Activated CD4-positive, CD25-positive, alpha-beta regulatory T cell treated with anti-CD3 and anti-CD28 coated beads, Interleukin-2, amount 50 U/mL, for 72 hours (primary cell): ENCODE data around the gene CEP112.
"Not testable (repeated sequence)": the region's sequence is repeated elsewhere in the genome, so short reads cannot be mapped to it uniquely, and the experiment has no call there.

Experiments
- DNase-seq: peaks from one replicate; pipeline ENCODE4 v3.0.0; 2021

The CEP112 gene

DNA sequence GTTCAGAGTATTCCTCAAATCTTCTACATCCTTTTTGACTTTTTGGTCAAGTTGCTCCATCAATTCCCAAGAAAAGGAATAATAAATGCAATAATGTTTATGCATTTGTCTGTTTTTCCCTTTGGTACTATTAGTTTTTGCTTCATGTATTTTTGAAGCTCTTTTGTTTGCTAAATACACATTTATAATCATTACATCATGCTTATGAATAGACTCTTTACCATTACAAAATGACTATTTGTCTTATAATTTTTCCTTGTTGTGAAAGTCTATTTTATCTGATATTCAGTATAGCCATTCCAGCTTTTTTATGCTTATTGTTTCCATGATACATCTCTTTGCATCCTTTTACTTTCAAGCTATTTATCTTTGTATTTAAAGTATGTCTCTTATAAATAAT is 41.2 kb downstream of the CEP112 start:
- DNase-seq = no peak

DNA sequence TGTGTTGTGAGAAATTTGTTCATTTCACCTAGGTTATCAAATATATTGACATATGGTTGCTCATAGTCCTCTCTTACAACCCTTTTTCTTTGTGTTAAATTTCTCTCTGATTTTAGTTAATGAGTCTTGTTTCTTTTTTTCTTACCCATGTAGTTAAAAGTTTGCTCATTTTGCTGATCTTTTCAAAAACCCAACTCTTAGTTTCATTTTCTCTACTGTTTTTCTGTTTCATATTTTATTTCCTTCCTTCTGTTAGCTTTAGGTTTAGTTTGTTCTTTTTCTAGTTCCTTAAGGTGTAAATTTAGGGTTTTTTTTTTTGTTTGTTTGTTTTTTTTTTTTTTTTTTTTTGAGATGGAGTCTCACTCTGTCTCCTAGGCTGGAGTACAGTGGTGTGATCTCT is 42.4 kb downstream of the CEP112 start:
- no peak for DNase-seq

DNA sequence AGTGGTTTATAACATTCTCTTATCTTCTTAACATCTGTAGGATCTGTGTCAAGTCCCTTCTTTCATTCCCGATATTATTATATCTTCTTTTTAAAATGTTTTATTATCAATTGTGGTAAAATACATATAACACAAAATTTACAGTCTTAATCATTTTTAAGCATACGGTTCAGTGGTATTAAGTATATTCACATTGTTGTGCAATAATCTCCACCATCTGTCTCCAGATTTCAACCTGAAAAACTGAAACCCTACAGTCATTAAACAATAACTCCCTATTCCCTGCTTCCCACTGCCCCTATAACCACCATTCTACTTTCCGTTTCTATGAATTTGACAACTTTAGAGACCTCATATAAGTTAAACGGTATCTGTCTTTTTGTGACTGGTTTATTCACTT is 45.5 kb downstream of the CEP112 start:
- no peak for DNase-seq

DNA sequence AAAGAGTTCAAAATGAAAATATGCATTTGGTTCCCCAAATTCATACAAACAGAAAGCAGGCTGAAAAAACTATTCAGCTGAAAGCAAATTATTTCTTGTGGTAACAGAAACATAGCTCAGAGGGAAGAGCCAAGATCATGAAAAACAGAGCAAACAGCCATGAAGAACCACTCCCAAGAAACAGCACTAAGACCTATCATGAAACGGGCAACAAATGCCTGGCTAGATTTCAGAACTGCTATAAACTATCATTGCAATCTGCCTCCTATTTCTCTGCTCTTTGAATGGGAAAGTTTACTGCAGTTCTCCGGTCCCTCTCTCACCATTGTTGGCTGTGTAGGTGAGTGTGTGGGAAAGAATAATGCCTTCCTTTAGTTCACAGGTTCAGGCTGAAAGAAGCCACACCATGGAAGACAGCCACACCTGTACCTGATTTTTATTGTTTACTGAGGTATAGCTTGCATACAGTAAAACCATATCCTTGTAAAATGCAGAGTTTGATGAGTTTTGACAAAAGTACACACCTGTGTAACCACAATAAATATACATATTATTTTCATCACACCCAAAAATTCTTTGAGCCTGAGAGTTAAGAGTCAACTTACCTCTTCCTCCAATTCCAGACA is 48.2 kb downstream of the CEP112 start:
- DNase-seq = no peak

DNA sequence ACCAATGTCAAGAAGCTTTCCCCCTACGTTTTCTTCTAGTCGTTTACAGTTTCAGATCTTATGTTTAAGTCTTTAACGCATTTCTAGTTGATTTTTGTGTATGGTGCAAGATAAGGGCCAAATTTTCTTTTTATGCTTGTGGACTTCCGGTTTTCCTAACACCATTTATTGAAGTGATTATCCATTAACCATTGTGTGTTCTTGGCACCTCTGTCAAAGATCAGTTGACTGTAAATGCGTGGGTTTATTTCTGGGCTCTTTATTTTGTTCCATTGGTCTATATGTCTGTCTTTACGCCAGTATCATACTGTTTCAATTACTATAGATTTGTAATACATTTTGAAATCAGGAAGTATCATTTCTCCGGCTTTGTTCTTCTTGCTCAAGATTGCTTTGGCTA is 49.5 kb downstream of the CEP112 start:
- DNase-seq = no peak

DNA sequence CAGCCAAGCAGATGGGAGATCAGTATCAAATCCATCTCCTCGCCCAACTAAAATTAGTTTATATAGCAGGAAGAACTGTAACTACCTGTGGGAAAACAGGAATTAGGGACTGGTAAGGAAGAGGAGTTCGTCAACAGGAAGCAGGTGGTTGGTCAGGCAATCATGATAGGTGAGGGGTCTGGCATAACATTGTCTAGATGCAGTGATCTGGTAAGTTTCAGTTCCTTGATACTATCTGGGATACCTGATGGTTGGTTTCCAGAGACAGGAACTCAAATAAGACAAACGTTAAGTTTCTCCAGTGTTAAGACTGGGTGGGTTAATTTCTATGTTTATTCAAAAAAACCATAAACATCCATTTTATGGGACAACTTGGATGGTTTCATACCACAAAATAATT is 53.8 kb downstream of the CEP112 start:
- no peak for DNase-seq

DNA sequence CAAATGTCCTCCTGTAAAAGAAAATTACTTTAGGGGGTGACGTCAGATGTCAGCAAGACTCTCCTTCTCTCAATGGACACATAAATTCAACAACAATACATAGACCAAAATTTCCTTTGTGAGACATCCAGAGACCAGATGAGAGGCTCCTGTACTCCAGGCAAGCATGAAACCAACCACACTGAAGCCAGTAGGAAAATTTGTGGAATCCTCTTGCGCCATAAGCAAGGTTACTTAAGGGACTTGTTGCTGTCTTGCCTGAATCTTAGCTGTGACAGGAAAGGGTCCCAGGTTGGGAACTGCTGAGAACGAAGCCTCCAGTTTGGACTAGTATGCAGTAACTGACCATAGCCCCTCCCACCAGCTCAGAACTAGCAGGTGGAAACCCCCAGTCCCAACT is 56.0 kb downstream of the CEP112 start:
- no peak for DNase-seq

DNA sequence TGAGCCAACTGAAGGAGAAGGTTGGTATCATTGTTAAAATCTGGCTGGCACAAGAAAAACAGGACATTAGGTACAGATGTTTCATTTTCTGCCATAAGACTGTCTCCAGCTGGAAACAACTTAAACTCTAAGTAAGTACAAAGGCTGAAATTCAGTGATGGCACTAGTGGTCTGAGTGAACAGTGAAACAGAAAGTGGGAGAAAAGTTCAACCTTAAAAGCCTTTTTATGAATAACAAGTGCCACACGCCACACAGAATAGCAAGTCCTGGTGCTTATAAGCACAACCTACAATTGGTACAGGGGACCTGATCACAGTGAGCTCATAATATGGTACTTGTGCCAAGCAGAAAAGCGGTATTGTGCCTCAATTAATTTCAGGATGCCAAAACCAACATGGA is 56.7 kb downstream of the CEP112 start:
- DNase-seq = no peak

DNA sequence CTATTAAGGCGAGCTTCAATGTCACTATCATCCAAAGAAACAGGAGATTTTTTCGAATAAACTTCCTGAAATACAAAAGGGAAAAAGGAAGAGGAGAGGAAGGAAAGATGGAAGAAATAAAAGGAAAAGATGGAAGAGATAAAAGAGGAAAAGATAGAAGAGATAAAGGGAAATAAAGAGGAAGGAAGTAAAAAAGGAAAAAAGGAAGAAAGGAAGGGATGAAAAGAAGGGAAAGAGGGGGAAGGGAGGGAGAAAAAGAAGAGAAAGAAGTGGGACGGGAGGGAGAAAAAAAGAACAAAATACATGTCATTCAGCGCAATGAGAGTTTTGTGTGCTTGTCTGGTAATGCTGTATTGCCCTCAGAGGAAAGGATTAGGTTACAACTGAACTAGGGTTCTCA is 62.2 kb downstream of the CEP112 start:
- DNase-seq = no peak

DNA sequence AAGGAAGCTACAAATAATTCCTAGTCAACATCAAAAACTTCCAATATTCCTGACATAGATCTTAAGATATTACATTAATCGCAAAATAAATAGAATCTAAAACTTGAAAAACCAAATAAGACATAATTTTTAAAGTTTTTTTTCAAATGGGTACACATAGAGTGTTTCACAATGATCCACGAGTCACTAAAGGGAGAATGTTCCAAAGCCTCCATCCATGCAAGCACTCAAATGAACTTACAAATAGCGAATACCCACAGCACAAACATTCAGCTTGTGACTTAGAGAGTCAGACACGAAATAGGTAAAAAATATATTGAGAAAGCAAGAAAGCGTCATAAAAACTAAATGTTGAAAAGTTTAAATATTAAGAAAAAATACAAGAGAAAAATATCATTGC is 65.7 kb downstream of the CEP112 start:
- no peak for DNase-seq

DNA sequence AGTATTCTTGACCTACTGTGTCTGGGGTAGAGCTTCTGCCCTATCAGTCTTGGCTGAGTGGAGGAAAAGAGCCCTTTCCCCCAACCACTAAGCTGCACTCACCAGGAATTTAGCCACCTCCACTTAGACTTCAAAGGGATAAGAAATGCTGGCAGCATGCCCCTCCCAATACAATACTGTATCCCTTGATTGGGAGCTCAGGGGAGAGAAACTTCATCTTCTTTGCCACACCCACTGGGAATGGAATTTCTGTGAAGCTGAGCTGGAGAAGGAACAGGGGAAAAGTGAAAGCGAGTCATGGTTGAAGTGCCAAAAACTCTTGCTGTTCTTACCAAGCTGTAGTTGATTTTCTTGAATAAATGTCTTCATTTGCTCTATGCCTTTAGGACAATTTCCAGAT is 68.8 kb downstream of the CEP112 start:
- DNase-seq = no peak

DNA sequence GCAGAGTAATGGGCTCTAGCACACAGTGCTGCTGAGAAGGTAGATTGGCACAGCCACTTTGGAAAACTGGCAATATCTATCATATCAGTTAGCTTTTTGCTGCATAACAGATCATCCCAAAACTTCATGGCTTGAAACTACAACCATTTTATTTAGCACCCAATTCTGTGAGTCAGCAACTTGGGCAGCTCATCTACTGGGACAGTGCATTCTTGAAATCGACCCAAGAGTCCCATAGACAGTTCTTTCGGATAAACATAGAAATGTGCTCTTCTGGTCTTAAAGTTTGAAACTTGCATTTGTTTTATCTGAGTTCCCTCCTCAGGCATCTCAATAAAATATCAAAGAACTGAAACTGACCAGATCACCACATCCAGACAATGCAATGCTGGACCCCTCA is 76.7 kb downstream of the CEP112 start:
- DNase-seq = no peak

DNA sequence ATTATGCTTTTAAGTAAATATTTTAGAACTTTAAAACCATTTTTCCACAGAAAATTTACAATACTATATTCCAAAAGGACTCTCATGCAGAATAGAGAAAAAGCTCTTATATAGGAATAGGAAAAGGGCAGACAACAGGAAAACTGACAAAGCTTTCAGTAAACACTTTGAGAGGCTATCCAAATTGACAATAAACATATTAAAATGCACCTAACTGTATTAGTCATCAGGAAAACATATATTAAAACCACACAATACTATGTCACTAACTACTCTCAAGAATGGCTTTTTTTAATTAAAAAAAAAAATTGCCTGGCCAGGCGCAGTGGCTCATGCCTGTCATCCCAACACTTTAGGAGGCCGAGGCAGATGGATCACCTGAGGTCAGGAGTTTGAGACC is 77.3 kb downstream of the CEP112 start:
- no peak for DNase-seq

DNA sequence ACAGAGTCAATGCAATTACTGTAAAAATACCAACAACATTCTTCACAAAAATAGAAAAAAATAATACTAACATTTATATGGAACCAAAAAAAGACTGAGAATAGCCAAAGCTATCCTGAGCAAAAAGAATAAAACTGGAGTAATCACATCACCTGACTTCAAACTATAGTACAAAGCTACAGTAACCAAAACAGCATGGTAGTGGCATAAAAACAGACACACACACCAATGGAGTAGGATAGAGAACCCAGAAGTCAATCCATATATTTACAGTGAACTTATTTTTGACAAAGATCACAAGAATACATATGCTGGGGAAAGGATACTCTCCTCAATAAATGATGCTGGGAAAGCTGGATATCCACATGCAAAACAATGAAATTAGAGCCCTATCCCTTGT is 84.2 kb downstream of the CEP112 start:
- DNase-seq = no peak

DNA sequence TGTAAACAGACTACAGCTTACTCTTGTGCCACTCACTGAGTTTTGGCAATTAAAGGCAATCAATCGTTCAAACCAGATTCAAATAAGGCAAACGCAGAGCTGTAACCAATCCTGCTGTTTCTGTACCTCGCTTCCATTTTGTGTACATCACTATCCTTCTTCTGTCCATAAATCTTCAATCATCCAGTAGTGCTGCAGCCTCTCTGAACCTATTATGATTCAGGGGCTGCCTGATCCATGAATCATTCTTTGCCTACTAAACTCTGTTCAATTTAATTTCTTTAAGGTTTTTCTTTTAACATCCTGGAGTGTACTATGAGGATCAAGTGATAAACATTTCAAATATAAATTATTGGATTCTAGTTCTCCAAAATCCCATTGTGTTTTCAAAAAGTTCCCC is 93.9 kb downstream of the CEP112 start:
- no peak for DNase-seq

DNA sequence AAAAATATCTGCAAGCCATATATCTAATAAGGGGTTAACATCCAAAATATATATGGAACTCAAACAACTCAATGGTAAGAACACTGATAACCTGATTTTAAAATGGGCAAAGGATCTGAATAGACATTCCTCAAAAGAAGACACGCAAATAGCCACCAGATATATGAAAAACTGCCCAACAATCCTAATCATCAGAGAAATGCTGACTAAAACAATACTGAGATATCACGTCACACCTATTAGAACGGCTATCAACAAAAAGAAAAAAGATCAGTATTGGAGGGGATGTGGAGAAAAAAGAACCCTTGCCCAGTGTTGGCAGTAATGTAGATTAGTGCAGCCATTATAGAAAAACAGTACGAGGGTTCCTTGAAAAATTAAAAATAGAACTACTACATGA is 97.2 kb downstream of the CEP112 start:
- no peak for DNase-seq

DNA sequence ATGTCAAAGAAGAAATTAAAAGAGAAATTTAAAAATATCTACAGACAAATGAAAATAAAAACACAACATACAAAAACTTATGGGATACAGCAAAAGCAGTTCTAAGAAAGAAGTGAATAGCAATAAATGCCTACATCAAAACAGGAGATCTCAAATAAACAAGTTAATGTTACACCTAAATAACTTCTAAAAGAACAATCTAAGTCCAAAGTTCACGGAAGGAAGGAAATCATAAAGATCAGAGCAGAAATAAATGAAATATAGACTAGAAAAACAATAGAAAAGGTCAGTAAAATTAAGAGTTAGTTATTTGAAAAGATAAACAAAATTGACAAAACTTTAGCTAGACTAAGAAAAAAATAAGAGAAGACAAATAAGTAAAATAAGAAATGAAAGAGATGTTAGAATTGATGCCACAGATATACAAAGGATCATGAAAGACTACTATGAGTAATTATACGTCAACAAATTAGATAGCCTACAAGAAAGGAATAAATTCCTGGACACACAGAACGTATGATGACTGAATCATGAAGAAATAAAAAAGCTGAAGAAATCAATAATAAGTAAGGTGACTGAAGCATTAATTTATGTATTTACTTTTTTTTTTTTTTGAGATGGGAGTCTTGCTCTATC is 100.4 kb downstream of the CEP112 start:
- no peak for DNase-seq

DNA sequence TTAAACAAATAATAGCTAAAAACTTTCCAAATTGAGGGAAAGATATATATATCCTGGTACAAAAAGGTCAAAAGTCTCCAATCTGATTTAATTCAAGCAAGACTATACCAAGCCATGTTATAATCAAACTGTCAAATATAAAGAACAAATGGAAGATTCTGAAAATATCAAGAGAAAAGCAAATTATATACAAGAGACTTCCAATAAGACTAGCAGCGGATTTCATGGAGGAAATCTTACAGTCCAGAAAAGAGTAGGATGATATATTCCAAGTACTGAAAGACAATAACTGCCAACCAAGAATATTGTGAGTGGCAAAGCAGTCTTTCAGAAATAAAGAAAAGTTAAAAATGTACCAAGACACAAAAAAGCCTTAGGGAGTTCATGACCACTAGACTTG is 102.2 kb downstream of the CEP112 start:
- no peak for DNase-seq

DNA sequence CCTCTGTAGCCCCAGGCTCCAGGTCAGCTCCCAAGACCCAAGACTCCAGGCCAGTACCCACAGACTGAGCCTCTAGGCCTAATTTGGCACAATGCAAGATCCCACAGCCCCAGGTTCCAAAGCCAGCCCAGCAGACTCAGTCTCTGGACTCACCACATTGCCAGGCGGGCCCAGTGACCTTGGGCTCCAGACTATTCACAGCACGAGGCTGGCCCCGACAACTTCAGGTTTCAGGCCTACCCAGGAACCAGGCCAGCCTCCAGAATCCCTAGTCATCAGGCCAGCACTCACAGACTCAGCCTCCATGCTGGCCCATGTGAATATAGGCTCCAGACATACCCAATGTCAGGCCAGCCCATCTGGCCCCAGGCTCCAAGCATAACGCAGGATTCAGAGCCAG is 103.8 kb downstream of the CEP112 start:
- DNase-seq = no peak

DNA sequence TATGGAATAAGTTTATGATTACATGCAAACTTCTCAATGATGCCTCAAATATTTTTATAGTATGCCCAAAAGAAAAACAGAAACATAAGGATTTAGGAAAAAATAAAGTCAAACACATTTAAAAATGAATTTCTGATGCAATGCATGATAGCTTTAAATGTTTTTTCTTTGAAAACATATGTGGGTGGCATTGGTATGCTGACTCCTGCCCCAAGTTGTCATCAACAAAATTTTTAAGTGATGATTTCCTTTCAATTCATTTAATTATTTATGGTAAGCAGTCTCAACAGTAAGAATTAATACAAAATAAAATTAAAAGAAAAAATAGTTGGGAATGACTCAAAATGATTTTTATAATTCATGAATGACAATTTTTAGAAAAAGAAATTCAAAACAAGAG is 104.9 kb downstream of the CEP112 start:
- no peak for DNase-seq

DNA sequence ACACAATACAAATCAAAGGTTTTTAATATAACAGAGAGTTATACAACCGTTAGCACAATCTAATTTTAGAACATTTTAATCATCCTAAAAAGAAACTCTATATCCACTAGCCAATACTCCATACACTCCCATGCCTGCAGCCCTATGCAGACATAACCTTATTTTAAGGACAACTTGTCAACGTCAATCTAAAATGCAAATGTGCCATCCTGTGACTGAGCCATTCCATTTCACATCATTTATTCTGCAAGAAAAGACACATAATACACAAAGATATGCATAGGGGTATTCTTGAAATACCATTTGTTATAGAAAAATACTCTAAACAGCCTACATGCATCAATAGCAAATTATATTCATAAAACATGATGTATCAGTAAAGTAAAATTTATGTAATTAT is 106.7 kb downstream of the CEP112 start:
- no peak for DNase-seq

DNA sequence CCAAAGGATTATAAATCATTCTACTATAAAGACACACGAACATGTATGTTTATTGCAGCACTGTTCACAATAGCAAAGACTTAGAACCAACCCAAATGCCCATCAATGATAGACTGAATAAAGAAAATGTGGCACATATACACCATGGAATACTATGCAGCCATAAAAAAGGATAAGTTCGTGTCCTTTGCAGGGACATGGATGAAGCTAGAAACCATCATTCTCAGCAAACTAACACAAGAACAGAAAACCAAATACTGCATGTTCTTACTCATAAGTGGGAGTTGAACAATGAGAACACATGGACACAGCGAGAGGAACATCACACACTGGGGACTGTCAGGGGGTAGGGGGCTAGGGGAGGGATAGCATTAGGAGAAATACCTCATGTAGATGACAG is 111.3 kb downstream of the CEP112 start:
- not testable (repeated sequence) for DNase-seq

DNA sequence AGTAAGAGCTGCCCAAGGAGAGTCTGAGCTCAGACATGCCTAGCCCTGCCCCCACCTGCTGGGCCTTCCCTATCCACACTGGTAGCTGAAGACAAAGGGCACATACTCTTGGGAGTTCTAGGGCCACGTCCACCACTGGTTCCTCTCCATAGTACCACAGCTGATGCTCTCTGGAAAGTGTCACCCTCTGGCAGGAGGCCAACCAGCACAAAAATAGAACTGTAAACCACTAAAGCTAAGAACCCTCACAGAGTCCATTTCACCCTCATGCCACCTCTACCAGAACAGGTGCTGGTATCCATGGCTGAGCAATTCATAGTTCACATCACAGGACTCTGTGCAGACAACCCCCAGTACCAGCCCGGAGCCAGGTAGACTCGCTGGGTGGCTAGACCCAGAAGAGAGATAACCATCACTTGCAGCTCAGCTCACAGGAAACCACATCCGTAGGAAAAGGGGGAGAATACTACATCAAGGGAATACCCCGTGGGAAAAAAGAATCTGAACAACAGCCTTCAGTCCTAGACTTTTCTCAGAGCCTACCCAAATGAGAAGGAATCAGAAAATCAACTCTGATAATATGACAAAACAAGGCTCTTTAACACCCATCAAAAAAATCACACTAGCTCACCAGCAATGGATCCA is 115.3 kb downstream of the CEP112 start:
- no peak for DNase-seq

DNA sequence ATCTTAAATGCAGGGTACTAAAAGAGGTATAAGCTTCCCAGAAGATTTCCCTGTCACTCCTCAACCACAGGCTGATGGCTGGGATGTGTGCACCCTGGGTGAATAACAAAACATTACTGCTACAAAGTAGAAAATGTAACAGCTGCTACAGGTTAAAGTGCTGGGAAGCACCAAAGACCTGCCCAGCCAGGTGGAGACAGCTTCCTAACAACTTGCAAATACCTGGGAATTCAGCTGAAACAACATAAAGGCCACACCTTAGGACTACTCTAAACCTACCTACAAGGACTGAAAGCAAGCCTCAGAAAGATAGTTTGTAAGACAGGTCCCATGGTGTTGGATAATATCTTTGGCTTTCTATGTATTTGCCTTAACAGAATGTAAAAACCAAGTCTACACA is 118.5 kb downstream of the CEP112 start:
- DNase-seq = no peak

DNA sequence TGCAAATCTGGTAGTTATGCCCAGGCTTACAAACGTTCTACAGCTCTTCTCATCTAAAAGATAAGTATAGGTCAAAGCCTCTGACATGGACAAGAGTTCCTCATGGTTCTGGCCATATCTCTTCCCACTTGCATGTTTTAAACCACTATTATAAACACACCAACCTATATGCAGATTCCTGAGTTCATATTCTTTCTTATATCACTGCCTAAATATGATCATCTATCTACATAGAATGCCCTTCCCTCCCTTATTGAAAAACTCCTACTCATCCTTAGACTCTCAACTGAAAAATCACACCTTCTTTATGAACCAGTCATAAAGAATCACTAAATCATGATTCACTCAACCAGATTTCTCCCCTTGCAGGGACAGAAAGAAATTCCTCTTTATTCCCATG is 128.2 kb downstream of the CEP112 start:
- no peak for DNase-seq
